Measurements from ENCODE around the gene CROCC.
A peak's percentile ranks its signal among the peaks of the same experiment; 100 is the strongest.
"Not testable (repeated sequence)": the region's sequence is repeated elsewhere in the genome, so short reads cannot be mapped to it uniquely, and the experiment has no call there.

CROCC gene, protein sequence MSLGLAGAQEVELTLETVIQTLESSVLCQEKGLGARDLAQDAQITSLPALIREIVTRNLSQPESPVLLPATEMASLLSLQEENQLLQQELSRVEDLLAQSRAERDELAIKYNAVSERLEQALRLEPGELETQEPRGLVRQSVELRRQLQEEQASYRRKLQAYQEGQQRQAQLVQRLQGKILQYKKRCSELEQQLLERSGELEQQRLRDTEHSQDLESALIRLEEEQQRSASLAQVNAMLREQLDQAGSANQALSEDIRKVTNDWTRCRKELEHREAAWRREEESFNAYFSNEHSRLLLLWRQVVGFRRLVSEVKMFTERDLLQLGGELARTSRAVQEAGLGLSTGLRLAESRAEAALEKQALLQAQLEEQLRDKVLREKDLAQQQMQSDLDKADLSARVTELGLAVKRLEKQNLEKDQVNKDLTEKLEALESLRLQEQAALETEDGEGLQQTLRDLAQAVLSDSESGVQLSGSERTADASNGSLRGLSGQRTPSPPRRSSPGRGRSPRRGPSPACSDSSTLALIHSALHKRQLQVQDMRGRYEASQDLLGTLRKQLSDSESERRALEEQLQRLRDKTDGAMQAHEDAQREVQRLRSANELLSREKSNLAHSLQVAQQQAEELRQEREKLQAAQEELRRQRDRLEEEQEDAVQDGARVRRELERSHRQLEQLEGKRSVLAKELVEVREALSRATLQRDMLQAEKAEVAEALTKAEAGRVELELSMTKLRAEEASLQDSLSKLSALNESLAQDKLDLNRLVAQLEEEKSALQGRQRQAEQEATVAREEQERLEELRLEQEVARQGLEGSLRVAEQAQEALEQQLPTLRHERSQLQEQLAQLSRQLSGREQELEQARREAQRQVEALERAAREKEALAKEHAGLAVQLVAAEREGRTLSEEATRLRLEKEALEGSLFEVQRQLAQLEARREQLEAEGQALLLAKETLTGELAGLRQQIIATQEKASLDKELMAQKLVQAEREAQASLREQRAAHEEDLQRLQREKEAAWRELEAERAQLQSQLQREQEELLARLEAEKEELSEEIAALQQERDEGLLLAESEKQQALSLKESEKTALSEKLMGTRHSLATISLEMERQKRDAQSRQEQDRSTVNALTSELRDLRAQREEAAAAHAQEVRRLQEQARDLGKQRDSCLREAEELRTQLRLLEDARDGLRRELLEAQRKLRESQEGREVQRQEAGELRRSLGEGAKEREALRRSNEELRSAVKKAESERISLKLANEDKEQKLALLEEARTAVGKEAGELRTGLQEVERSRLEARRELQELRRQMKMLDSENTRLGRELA (N-terminal part only)

DNA sequence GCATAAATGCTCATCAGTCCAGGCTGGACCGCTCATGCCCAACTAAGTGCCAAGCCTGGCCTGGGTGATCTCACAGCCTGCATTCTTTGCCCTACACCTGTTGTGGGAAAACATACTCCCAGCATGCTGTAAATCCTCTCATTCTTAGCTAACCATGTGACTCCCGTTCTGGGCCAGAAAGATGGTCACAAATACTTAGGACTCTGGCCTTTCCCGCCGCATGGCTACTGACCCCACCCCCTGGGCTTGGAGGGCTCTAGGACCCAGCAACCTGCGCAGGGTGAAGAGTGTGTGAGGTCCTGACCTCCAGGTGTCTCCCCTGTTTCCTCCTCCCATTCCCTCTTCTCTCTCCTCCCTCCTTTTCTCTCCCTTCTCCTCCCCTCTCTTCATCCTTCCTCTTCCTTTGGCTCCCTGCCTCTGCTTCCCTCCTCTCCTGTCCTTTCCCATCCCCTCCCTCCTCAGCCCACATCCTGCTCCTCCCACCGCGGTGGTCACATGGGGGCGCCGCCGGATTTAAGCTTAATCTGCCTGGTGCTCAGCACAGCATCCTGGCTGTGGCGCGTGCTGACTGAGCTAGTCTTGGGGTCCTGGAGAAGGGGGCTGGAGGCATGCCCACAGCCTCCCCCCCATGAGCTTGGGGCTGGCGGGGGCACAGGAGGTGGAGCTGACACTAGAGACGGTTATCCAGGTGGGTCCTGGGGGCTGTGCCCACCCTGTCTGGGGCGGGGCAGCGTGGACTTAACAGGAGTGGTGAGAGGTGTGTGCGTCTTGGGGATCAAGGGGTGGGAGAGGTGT is at the start of gene CROCC:
TSS of gene CROCC (plus strand) at position 541 of the 795 bp plus-strand sequence. CDS start at position 629, 88 bp downstream.
- peak; percentile 38 for DNase-seq

DNA sequence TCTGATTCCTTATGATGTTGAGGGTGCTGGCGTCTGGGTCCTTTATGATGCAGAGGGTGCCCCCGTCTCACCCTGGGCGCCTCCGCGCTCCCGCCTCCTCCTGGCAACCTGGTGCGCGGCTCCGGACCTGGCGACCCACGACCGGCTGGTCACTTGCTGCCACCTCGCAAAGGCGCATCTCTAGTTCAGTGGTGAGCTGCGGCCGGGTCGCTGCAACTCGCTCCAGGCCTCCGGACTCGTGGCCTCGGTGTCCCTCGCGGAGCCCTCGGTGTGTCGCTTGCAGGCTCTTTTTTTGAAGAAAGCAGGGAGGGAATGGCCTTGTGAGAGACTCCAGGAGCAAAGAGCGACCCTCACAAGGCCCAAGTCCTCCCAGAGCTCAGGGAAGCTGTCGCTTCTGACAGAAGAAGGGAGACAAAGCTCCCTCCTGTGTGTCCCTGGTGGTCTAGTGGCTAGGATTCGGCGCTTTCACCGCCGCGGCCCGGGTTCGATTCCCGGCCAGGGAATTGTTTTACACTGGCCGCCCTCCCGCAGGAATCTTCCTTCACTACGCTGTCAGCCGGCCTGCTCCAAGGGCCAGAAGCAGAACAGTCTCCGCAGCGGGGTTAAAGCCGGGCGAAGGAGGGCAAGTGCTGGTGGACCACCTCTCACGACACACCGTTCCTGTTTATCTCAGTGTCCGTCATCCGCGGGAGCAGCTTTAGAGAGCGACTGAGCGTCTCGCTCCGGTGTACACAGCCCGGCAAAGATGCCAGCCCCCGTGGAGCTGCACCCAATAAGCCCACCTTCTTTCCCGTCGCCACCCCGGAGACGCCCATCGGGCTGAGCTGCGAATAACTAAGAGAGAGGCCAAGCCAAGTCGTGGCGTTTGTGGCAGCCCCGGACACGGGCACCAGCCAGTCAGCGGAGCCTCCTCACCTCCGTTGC is 49.3 kb upstream of the CROCC start:
- DNase-seq = peak; percentile 40

DNA sequence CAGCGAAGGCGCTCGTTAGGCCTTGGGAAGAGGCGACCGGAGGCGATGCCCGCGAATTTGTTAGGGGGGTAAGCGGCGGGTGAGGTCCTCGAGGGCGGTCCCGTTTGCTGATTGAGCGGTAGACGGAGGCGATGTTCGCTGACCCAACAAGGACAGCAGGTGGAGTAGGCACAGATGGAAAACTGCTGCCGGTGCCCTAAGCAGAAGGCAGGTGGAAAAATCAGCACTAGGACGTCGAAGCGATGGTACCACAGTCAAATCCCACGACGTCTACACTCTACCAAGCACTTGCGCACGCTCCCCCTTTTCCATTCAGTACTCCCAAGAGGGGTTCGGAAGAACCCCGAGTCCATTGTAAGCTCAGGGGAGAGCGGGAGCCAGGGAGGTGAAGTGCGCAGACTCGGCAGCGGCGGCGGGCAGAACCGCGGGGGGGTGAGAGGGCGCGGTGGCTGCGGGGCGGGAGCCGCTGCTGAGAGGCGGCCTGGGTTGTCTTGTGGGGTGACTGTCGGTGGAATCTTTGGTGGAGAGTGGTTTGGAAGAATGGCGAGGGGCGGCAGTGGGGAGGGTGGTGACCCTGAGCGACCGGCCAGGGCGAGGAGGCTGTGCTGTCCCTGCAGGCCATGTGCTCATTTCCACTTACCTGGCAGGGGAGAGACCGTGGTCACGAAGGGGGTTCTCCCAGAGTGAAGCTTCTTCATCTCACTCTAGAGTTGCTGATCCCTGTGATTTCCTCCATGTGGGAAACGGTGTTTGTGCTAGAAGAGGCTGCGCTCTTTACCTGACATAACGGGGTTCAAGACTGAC is 48.5 kb upstream of the CROCC start:
- peak; percentile 45 for DNase-seq

DNA sequence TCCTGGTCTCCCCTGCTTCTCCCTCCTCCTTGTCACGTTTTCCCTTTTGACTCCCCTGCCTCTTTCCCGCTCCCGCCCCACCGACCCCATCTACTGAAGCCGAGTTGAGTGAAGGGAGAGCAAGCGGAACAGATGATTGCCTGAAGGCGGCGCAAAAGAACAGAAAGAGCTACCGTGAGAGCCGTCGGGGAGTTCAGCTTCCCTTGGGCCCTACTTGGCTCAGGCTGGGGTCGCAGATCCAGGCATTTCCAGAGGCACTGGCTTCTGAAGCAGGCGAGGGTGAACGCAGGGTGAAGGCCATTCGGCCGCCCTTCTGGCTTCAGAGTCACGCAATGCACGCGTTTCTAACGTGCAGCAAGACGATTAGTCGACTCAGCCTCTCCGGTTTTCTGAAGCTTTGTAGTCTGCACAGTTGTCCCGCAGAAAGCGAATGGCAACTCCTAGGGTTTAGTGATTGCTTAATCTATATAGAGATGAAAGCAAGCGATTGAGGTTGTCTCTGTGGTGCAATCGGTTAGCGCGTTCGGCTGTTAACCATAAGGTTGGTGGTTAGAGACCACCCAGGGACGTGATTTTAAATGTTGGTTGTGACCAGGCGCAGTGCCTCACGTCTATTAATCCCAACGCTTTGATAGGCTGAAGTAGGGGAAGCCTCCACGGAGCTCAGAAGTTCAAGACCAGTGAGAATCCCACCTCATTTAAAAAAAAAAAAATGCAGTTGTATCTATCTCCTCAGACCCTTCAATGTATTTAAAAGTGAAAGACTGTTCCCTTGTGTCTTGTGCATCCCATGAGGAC is 46.6 kb upstream of the CROCC start:
- DNase-seq = not testable (repeated sequence)

DNA sequence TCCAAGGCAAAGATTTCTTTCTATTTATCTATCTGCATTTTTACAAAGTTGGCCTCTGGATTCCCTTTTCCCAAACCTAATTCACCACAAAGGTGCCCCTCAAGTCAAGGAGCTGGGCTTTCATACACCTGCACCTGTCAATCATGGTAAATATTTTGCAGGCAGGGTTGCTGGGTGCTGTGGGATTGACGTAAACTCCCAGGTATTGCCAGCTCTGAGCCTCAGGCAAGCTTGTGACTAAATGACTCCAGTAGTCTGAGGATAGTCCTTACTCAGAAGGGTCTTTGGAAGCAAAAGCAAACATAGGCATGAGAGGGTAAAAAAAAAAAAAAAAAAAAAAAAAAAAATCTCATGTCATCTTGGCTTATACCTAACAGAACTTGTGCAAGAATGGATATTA is 40.0 kb upstream of the CROCC start:
- DNase-seq = not testable (repeated sequence)

DNA sequence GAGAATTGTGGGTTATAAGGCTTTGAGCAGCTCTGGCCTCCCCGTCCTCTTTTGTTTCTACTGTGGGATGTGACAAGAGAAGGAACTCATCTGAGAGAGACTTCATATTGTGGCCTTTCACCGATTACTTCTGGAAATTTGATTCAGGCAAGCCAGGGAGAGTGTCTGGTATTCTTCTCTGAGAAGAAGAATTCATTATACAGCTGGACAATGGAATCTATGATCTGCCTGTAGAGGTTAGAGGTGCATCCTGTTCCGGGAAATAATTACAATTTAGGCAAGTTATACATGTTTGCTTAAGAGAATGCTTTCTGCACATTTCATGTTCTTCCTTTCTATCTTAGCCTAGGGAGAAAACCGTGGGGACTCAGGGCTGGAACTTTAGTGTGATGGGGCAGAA is 38.7 kb upstream of the CROCC start:
- DNase-seq = no peak

DNA sequence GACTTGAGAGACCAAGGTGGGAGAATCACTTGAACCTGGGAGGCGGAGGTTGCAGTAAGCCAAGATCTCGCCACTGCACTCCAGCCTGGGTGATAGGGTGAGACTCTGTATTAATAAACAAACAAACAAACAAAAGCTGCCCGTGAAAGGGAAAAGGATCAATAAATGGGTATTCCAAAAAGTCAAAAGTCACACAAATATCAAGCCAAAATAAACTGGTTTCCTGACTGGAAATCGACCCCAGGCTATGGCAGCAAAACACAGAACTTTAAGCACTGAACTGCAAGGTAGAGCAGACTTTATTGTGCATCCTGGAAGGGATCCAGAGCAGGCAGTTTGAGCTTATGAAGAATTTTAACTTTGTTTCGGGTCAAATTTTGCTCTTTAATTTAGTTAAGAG is 37.2 kb upstream of the CROCC start:
- DNase-seq = not testable (repeated sequence)

DNA sequence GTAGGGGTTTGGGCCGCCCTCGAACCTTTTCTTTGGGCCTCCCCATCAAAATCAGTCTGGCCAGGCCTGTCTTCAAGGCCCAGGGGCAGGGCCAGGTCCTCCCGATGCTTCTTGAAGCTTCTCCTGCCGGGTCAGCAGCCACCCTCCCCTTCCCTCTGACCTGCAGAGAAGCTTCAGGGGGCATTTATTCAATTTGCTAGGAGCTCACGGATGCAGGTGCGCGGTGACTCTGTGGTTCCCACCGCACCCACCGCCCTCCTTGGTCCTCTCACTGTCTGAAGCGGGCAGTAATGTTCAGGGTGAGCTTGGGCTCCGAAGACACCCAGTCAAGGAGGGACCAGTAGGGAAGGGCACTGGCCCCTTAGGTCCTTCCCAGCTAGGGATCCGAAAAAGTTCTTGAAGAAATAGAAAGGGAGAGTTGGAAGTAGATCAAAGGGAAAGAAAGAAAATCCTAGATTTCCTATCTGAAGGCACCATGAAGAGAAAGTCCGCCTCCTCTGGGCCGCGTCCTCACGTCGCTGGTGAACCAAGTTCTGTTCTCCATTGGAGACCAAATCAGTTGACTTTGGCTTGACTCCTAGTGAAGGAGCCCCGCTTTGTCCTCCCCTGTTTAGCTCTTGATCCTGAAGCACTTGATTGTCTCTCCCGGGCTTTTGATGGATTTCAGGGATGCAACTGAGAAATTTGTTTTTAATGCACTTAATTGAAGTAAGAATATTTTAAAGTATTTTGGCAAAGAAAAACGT is 34.7 kb upstream of the CROCC start:
- DNase-seq = no peak

DNA sequence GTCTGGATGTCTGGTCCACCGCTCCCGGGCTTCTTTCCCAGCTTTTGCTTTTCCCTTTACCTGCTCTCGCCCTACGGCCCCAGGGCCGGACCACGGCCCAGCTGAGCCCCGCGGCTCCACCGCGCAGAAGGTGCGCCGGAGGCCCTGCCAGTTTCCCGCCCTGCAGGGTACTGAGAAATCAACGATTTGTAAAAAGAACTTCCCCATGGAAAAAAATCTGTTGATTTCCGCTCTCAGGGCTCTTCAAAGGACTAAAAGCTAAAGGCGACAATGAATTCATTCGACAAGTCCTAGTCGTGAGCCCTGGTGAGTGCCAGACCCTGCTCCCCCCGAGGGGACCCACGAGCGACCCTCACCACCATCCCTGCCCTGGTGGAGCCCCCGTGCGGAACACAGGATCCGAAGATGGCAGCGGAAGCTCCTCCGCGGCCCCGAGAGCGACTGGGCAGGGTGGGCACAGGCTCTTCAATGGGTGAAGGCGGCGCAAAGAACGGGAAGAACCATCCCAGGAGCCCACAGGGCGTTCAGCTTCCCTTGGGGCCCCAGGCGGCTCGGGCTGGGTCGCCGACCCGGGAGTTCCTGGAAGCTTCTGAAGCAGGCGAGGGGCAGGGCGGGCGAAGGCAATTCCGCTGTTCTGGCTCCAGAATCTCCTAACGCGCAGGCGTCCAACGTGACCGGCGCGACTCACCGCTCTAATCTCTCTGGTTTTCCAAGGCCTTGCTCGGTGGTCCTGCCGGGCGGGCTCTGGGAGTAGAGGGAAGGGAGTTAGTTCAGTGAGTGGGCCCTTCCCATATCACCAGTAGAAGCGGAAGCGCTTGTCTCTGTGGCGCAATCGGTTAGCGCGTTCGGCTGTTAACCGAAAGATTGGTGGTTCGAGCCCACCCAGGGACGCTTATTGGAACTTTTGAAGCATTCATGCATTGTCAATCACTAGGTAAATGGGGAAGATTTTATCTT is 32.6 kb upstream of the CROCC start:
- DNase-seq = peak; percentile 66

DNA sequence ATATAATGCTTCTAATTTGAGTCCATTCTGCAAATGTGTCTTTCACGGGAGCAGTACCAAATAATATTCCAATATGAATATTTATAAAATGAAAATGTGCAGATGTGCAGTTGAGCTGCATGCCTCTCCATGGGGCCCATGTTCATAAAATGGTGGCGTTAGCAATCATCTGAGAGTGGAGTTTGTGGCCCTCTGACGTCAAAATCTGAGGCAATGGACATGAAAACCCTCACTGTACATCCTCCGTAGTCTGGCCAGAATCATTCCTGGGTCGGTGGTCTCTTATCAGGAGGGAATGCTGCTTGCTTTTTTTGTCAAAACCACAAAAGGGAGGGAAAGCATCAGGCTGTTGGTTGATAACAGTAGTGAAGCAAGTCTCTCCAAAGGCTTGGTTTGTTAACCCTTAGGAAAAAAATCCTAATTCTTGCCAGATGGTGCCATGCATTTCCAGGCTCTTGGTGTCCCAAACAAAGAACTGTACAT is 31.2 kb upstream of the CROCC start:
- not testable (repeated sequence) for DNase-seq

DNA sequence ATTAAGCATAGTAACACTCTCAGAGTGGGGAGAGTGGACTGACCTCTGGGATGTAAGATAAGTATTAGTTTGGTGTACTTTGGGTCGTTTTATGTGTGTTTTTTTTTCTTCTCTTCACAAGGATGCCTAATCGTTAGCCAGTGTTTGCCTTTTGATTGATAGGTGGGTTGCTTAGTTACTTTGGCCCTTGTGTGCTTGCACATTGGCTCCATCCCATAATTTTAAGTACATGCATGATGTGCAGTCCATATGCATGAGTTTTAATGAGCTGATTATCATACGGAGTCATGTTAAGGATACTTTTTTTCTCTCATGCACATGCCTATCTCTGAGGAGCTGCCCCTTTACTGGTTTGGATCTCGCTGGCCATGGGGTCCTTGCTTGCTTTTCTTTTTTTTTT is 30.7 kb upstream of the CROCC start:
- DNase-seq = not testable (repeated sequence)

DNA sequence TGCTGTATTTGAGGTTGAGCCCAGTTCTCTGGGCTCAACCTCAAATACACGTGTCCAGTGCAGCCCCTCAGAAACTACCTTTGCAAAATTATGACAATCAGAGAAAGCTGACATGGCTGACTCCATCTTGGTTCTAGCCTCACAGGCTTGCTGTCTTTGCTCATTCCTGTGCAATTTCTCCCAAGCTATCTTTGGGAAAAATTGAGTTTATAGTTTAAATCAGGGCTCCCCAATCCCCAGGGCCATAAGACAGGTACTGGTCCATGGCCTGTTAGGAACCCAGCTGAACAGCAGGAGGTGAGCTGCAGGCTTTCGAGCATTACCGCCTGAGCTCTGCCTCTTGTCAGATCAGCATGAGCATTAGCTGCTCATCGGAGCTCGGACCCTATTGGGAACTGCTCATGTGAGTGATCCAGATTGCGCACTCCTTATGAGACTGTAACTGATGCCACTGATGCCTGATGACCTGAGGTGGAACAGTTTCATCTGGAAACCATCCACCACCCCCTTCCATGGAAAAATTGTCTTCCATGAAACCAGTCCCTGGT is 28.7 kb upstream of the CROCC start:
- DNase-seq = not testable (repeated sequence)

DNA sequence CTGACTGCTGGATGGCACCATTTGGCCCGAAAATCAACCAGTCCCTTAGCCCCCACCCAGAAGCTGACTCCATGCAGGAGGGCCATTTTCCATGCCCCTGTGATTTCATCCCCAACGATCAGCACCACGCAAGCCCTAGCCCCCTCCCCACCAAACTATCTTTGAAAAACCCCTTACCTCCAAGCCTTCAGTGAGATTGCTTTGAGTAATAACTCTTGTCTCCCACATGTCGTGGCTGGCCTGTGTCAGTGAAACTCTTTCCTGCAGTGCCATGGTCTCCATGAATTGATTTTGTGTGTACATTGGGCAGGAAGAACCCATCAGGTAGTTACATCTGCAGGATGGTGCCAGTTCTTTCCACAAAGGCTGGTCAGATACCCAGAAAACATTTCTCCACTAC is 27.9 kb upstream of the CROCC start:
- DNase-seq = not testable (repeated sequence)

DNA sequence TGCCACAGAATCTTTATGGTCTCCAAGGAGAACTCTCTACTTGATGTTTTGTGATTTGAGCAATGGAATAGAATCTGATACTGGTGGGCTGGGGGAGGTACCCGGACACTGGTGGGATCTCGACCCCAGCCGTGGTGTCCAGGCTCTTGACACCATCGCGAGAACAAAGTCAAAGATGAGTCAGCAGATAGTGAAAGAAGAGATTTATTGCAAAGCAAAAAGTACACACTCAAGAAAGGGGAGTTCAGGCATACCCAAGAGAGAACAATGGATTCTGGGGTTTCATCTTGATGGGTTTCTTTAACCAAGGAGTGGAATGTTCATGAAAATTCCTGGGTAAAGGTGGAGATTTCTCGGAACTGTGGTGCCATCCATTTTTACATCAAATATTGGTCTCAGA is 27.4 kb upstream of the CROCC start:
- not testable (repeated sequence) for DNase-seq

DNA sequence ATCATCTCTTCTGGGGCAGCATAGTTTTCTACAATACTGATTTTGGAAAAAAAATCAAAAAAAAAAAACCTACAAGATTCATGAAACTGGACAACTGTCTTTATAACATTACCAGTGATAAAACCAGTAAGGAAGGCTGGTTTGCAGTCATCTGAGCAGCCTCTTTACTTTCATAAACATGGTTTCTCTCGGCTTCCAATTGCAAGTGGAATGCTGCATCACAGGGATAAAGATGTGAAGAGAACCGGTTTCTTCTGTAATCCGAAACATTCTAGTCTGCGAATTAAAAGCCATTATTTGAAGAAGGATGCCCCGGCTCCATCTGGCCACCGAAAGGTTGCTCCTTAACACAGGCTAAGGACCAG is 26.5 kb upstream of the CROCC start:
- DNase-seq = not testable (repeated sequence)

DNA sequence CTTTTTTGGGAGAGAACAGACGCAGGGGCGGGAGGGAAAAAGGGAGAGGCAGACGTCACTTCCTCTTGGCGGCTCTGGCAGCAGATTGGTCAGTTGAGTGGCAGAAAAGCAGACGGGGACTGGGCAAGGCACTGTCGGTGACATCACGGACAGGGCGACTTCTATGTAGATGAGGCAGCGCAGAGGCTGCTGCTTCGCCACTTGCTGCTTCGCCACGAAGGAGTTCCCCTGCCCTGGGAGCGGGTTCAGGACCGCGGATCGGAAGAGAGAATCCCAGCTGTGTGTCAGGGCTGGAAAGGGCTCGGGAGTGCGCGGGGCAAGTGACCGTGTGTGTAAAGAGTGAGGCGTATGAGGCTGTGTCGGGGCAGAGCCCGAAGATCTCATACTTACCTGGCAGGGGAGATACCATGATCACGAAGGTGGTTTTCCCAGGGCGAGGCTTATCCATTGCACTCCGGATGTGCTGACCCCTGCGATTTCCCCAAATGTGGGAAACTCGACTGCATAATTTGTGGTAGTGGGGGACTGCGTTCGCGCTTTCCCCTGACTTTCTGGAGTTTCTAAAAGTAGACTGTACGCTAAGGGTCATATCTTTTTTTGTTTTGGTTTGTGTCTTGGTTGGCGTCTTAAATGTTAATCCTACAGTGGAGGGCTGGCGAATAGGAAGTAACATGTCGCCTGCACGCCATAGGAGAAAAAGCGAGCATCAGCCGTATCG is 26.0 kb upstream of the CROCC start, which contains the start of gene RNU1-2:
TSS of gene RNU1-2 (plus strand) at position 383 of the 718 bp plus-strand sequence.
- DNase-seq = peak; percentile 80

All from activated naive CD4-positive, alpha-beta T cell treated with Interleukin-2 at 50 U/mL for 16 hours (primary cell).